Heart left ventricle (tissue), 13 donors: ENCODE data around the gene TRIM28.

Source experiments
- POLR2A ChIP-seq, 2 donors: fragments of 450-650 bp; IDR thresholded peaks; one replicate each; pipeline ENCODE4 v1.6.1; 2017; ENCODE audit warnings: antibody characterized with exemption in 2 of 2, mild to moderate bottlenecking in 2 of 2, moderate library complexity in 2 of 2
- TF ChIP-seq, protein P1 (sequence below), 12 donors: fragments of 200-600 bp; sonication (generic) in 4 of 12; IDR thresholded peaks; one replicate each; pipeline versions ENCODE4 v1.5.0 to v1.8.0; 2018 to 2022; ENCODE audit warnings: antibody characterized with exemption in 12 of 12, mild to moderate bottlenecking in 5 of 12
- donor health status: ischemic (EF 13 %, LVEDD 7.1; RV severe dilation, severe dysfunction).
- donor health status: DM: no; HTN: yes; CAD: no.
- donor health status: DM: no; HTN: no; CAD: no.
- donor health status: ischemic (EF 25% LVEDD 6.9; RV normal size, moderate dysfunction).
- donor health status: ischemic (EF 25% LVEDD 5.7; RV mildly dilated, moderate dysfunction).
- donor health status: ischemic (EF 35%, LVEDD 5.7; RV mildly dilated, moderate dysfunction).
- donor health status: nonischemic (EF 11% LVEDD 7.7; RV severe dilation, severe dysfunction).
- donor health status: DM: yes; HTN: yes; CAD: no.
- donor health status: PGD.
- donor health status: ischemic (EF 29% LVEDD 5.4; RV normal size, mild dysfunction).
- donor health status: nonischemic (EF 23%, LVEDD 6.1; RV moderate dilation, normal function).

DNA sequence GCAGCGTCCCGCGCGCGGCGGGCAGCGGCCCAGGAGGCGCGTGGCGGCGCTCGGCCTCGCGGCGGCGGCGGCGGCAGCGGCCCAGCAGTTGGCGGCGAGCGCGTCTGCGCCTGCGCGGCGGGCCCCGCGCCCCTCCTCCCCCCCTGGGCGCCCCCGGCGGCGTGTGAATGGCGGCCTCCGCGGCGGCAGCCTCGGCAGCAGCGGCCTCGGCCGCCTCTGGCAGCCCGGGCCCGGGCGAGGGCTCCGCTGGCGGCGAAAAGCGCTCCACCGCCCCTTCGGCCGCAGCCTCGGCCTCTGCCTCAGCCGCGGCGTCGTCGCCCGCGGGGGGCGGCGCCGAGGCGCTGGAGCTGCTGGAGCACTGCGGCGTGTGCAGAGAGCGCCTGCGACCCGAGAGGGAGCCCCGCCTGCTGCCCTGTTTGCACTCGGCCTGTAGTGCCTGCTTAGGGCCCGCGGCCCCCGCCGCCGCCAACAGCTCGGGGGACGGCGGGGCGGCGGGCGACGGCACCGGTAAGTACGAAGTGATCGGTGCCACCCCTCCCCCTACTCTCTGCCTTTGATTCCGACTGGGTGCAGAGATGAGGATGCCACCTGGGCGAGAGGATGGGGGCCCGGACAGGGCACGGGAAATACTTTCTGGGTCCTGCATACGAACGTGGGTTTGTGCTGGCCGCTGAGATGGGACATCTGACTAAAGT is 874 bp downstream of the TRIM28 start:
- no peak for TF ChIP-seq POLR2A (IDR thresholded peaks at IDR 0.05)
- TF ChIP-seq, protein P1, sequence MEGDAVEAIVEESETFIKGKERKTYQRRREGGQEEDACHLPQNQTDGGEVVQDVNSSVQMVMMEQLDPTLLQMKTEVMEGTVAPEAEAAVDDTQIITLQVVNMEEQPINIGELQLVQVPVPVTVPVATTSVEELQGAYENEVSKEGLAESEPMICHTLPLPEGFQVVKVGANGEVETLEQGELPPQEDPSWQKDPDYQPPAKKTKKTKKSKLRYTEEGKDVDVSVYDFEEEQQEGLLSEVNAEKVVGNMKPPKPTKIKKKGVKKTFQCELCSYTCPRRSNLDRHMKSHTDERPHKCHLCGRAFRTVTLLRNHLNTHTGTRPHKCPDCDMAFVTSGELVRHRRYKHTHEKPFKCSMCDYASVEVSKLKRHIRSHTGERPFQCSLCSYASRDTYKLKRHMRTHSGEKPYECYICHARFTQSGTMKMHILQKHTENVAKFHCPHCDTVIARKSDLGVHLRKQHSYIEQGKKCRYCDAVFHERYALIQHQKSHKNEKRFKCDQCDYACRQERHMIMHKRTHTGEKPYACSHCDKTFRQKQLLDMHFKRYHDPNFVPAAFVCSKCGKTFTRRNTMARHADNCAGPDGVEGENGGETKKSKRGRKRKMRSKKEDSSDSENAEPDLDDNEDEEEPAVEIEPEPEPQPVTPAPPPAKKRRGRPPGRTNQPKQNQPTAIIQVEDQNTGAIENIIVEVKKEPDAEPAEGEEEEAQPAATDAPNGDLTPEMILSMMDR (IDR thresholded peaks at IDR 0.05), result no peak
